ENCODE measurements around the gene DZANK1.
"Not testable (repeated sequence)": the region's sequence is repeated elsewhere in the genome, so short reads cannot be mapped to it uniquely, and the experiment has no call there.

The DZANK1 gene

DNA sequence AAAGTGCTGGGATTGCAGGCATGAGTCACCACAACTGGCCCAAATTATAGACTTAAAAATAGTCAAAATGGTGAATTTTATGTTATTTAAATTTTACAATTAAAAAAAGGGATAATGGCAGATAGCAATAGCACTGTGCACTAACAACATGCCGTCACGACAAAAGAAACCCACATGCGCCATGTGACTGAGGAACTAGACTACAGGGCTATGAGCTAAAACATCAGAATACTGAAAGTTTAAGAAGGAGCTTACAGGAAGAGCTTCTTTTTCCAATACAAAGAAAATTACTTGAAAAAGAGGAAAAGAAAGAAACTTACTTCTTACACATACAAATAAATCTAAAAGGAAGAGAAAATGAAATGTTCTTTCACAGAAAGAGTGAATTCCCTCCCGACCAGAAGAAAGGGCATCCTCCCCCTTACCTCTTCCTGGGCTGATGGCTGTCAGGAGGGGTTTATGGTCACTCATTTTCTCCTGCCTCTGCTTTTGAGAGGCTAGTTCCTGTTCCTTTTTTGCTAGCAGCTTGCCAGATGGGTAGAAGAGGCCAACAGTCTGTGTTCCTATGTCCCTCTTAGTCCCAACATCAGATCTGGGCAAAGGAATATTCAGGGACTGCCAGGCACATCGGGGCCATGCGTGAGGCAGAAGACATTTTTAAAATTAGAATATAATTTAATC lies 54.5 kb downstream of the DZANK1 start:
- Histone ChIP-seq H3K9ac (ENCODE audit: low read depth in 1 of 2, low read length in 2 of 2) (no peak overlapping the region), H3K27me3 (ENCODE audit: control insufficient read depth in 1 of 2, insufficient read depth in 2 of 2, low read length in 2 of 2) (no peaks in the 10 kb centered on the region), H3K9me3 (ENCODE audit: control insufficient read depth in 1 of 2, low read length in 2 of 2) (no peaks in the 10 kb centered on the region), H3K36me3 (ENCODE audit: control insufficient read depth in 1 of 2, insufficient read depth in 2 of 2, low read length in 2 of 2) (no peaks in the 10 kb centered on the region), H3K27ac (ENCODE audit: low read depth, low read length) (no peak overlapping the region), H3K4me3 (ENCODE audit: low read depth in 1 of 2, low read length in 2 of 2) (no peak overlapping the region), H3K4me1 (ENCODE audit: control insufficient read depth in 1 of 2, insufficient read depth in 2 of 2, low read length in 2 of 2) (no peaks in the 10 kb centered on the region)

DNA sequence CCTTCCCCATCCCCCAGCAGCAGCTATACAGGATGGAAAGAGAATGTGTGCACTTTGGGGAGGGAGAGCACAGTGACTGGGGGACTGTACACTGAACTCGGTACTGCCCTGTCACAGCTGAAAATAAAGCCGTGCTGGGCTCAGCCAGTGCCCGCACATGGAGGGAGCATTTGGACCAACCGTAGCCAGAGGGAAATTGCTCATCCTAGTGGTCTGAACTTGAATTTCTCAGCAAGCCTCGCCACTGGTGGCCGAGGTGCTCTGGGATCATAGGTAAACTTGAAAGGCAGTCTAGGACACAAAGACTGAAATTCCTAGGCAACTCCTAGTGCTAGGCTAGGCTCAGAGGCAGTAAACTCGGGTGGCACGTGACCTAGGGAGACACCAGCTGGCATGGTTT lies 61.0 kb downstream of the DZANK1 start:
- Histone ChIP-seq H3K4me1 (ENCODE audit: control insufficient read depth in 1 of 2, insufficient read depth in 2 of 2, low read length in 2 of 2) (no peaks in the 10 kb centered on the region), H3K9ac (ENCODE audit: low read depth in 1 of 2, low read length in 2 of 2) (no peak overlapping the region), H3K36me3 (ENCODE audit: control insufficient read depth in 1 of 2, insufficient read depth in 2 of 2, low read length in 2 of 2) (no peaks in the 10 kb centered on the region), H3K27me3 (ENCODE audit: control insufficient read depth in 1 of 2, insufficient read depth in 2 of 2, low read length in 2 of 2) (no peaks in the 10 kb centered on the region), H3K27ac (ENCODE audit: low read depth, low read length) (no peak overlapping the region), H3K9me3 (ENCODE audit: control insufficient read depth in 1 of 2, low read length in 2 of 2) (peaks cover 3 to 5% of the 10 kb centered on the region in 2 donors), H3K4me3 (ENCODE audit: low read depth in 1 of 2, low read length in 2 of 2) (no peak overlapping the region)

DNA sequence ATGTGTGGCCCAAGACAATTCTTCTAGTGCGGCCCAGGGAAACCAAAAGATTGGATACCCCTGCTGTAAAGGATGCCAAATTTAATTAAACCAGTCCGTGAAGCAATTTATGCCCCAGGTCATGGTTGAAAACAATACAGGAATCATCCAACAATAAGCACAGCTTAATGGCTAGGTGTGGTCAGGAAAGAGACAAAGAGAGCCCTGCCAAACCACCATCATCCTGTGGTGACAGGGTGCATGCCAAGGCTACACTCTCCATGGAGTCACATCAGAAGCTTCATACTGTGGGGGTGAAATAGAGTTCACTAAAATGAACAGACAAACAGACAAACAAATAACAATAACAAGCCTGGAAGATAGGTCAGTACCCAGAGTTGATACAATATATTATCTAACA lies 62.7 kb downstream of the DZANK1 start:
- H3K9me3 ChIP-seq (ENCODE audit: control insufficient read depth in 1 of 2, low read length in 2 of 2): peaks cover 3 to 5% of the 10 kb centered on the region in 2 donors
- H3K4me3 ChIP-seq (ENCODE audit: low read depth in 1 of 2, low read length in 2 of 2): no peak overlapping the region
- H3K36me3 ChIP-seq (ENCODE audit: control insufficient read depth in 1 of 2, insufficient read depth in 2 of 2, low read length in 2 of 2): no peaks in the 10 kb centered on the region
- H3K4me1 ChIP-seq (ENCODE audit: control insufficient read depth in 1 of 2, insufficient read depth in 2 of 2, low read length in 2 of 2): no peaks in the 10 kb centered on the region
- H3K9ac ChIP-seq (ENCODE audit: low read depth in 1 of 2, low read length in 2 of 2): no peak overlapping the region
- H3K27ac ChIP-seq (ENCODE audit: low read depth, low read length): no peak overlapping the region
- no peaks in the 10 kb centered on the region for H3K27me3 ChIP-seq (ENCODE audit: control insufficient read depth in 1 of 2, insufficient read depth in 2 of 2, low read length in 2 of 2)

DNA sequence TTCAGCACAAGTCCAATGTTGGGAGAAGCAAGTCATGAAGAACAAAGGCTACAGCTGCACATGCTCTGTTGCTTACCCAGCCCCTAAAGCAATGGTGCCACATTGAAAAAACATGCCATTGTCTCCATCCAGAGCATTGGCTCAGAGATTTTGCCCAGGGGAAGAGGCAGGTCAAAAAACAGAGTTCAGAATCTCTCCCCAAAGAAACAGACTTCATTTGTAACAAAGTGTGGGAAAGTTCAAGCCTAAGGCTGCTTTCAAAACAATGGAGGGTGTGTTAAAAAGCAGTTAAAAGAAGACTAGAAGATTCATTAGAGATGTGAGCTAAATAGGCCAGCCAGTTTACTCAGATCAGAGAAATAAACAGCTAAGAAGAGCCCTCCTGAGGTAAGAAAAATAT lies 63.6 kb downstream of the DZANK1 start:
- H3K9me3 ChIP-seq (ENCODE audit: control insufficient read depth in 1 of 2, low read length in 2 of 2): peaks cover 3 to 5% of the 10 kb centered on the region in 2 donors
- H3K27ac ChIP-seq (ENCODE audit: low read depth, low read length): no peak overlapping the region
- H3K36me3 ChIP-seq (ENCODE audit: control insufficient read depth in 1 of 2, insufficient read depth in 2 of 2, low read length in 2 of 2): no peaks in the 10 kb centered on the region
- H3K9ac ChIP-seq (ENCODE audit: low read depth in 1 of 2, low read length in 2 of 2): no peak overlapping the region
- H3K4me1 ChIP-seq (ENCODE audit: control insufficient read depth in 1 of 2, insufficient read depth in 2 of 2, low read length in 2 of 2): no peaks in the 10 kb centered on the region
- no peaks in the 10 kb centered on the region for H3K27me3 ChIP-seq (ENCODE audit: control insufficient read depth in 1 of 2, insufficient read depth in 2 of 2, low read length in 2 of 2)
- no peak overlapping the region for H3K4me3 ChIP-seq (ENCODE audit: low read depth in 1 of 2, low read length in 2 of 2)

- no peaks in the 10 kb centered on the region for H3K4me1 ChIP-seq (ENCODE audit: control insufficient read depth in 1 of 2, insufficient read depth in 2 of 2, low read length in 2 of 2)
- H3K4me3 ChIP-seq (ENCODE audit: low read depth in 1 of 2, low read length in 2 of 2): no peak overlapping the region
- no peaks in the 10 kb centered on the region for H3K27me3 ChIP-seq (ENCODE audit: control insufficient read depth in 1 of 2, insufficient read depth in 2 of 2, low read length in 2 of 2)
- H3K36me3 ChIP-seq (ENCODE audit: control insufficient read depth in 1 of 2, insufficient read depth in 2 of 2, low read length in 2 of 2): no peaks in the 10 kb centered on the region
- peaks cover 3 to 5% of the 10 kb centered on the region in 2 donors for H3K9me3 ChIP-seq (ENCODE audit: control insufficient read depth in 1 of 2, low read length in 2 of 2)
- H3K27ac ChIP-seq (ENCODE audit: low read depth, low read length): no peak overlapping the region
- H3K9ac ChIP-seq (ENCODE audit: low read depth in 1 of 2, low read length in 2 of 2): no peak overlapping the region
These were observed 65.5 kb downstream of the DZANK1 start for GRCh38 chr20:18401305-18401704.

- Histone ChIP-seq H3K36me3 (ENCODE audit: control insufficient read depth in 1 of 2, insufficient read depth in 2 of 2, low read length in 2 of 2) (no peaks in the 10 kb centered on the region), H3K27me3 (ENCODE audit: control insufficient read depth in 1 of 2, insufficient read depth in 2 of 2, low read length in 2 of 2) (no peaks in the 10 kb centered on the region), H3K4me1 (ENCODE audit: control insufficient read depth in 1 of 2, insufficient read depth in 2 of 2, low read length in 2 of 2) (no peaks in the 10 kb centered on the region), H3K27ac (ENCODE audit: low read depth, low read length) (no peak overlapping the region), H3K4me3 (ENCODE audit: low read depth in 1 of 2, low read length in 2 of 2) (no peak overlapping the region), H3K9ac (ENCODE audit: low read depth in 1 of 2, low read length in 2 of 2) (no peak overlapping the region), H3K9me3 (ENCODE audit: control insufficient read depth in 1 of 2, low read length in 2 of 2) (peaks cover 3 to 5% of the 10 kb centered on the region in 2 donors)
These were observed 66.4 kb downstream of the DZANK1 start for GRCh38 chr20:18400460-18400859.

GRCh38 chr20:18398713-18399112 lies 68.1 kb downstream of the DZANK1 start:
- not testable (repeated sequence) for H3K27ac ChIP-seq (ENCODE audit: low read depth, low read length); H3K9ac ChIP-seq (ENCODE audit: low read depth in 1 of 2, low read length in 2 of 2); H3K9me3 ChIP-seq (ENCODE audit: control insufficient read depth in 1 of 2, low read length in 2 of 2); H3K4me3 ChIP-seq (ENCODE audit: low read depth in 1 of 2, low read length in 2 of 2); H3K4me1 ChIP-seq (ENCODE audit: control insufficient read depth in 1 of 2, insufficient read depth in 2 of 2, low read length in 2 of 2); H3K27me3 ChIP-seq (ENCODE audit: control insufficient read depth in 1 of 2, insufficient read depth in 2 of 2, low read length in 2 of 2); H3K36me3 ChIP-seq (ENCODE audit: control insufficient read depth in 1 of 2, insufficient read depth in 2 of 2, low read length in 2 of 2)

DNA sequence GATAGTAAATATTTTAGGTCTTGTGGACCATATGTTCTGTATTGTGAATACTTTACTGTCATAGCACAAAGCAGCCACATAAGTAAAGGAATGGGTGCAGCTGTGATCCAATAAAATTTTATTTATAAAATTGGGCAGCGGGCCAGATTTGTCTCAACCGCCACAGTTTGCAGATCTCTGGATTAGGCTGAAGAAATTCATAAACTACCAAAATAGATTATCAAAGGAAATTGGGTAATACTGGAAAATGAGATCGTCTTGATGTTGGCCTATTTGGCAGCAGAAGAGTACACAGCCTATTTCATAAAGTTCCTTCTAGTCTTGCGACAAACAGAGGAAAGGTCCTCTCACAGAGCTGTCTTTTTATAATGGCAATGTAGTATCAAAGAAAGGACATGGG lies 69.8 kb downstream of the DZANK1 start:
- H3K27ac ChIP-seq (ENCODE audit: low read depth, low read length): no peak overlapping the region

DNA sequence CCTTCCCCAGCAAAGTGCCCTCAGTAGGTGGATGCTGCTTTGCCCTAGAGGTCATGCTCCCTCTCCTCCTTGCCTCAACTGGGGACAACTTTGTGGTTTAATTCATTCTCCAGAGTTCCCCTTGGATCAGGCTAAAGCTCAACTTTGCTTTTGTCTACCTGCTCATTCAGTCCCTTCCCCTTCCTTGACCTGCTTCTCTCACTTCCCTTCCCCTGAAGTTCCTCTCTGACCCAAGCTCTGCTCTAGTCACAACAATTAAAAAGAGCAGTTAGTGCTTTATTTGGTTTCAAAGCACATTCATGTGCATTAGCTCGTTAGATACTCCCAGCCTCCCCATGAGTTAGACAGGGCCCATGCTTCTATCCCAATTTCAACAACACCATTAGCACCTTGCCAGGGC lies 71.3 kb downstream of the DZANK1 start:
- Histone ChIP-seq H3K36me3 (ENCODE audit: control insufficient read depth in 1 of 2, insufficient read depth in 2 of 2, low read length in 2 of 2) (no peaks in the 10 kb centered on the region), H3K4me3 (ENCODE audit: low read depth in 1 of 2, low read length in 2 of 2) (no peak overlapping the region), H3K9me3 (ENCODE audit: control insufficient read depth in 1 of 2, low read length in 2 of 2) (no peaks in the 10 kb centered on the region), H3K9ac (ENCODE audit: low read depth in 1 of 2, low read length in 2 of 2) (no peak overlapping the region), H3K27me3 (ENCODE audit: control insufficient read depth in 1 of 2, insufficient read depth in 2 of 2, low read length in 2 of 2) (no peaks in the 10 kb centered on the region), H3K4me1 (ENCODE audit: control insufficient read depth in 1 of 2, insufficient read depth in 2 of 2, low read length in 2 of 2) (no peaks in the 10 kb centered on the region), H3K27ac (ENCODE audit: low read depth, low read length) (no peak overlapping the region)

More for the DNA sequence above, 69.8 kb downstream of the DZANK1 start:
- peaks cover 3 to 5% of the 10 kb centered on the region in 2 donors for H3K9me3 ChIP-seq (ENCODE audit: control insufficient read depth in 1 of 2, low read length in 2 of 2)
- no peak overlapping the region for H3K9ac ChIP-seq (ENCODE audit: low read depth in 1 of 2, low read length in 2 of 2)
- H3K4me3 ChIP-seq (ENCODE audit: low read depth in 1 of 2, low read length in 2 of 2): no peak overlapping the region
- no peaks in the 10 kb centered on the region for H3K27me3 ChIP-seq (ENCODE audit: control insufficient read depth in 1 of 2, insufficient read depth in 2 of 2, low read length in 2 of 2)
- no peaks in the 10 kb centered on the region for H3K4me1 ChIP-seq (ENCODE audit: control insufficient read depth in 1 of 2, insufficient read depth in 2 of 2, low read length in 2 of 2)
- H3K36me3 ChIP-seq (ENCODE audit: control insufficient read depth in 1 of 2, insufficient read depth in 2 of 2, low read length in 2 of 2): no peaks in the 10 kb centered on the region

DNA sequence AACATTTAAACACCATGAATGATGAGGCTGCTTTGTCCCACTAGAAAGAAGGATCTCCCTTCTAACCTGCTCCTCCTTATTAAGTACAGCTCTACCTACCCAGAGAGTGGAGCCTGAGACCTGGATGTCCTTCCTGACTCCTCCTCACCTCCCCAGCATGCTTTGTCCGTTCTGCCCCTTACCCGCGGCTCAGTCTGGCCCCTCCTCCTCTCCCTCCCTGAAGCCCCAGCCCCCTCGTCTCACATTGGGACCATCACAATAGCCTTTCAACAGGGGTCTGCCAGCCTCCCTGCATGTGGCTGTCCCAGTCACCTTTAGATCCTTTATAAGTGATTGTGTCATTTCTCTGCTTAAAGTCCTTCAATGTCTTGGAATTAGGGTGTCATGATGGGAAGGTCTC lies 72.5 kb downstream of the DZANK1 start:
- no peak overlapping the region for H3K27ac ChIP-seq (ENCODE audit: low read depth, low read length)
- no peak overlapping the region for H3K4me3 ChIP-seq (ENCODE audit: low read depth in 1 of 2, low read length in 2 of 2)
- no peaks in the 10 kb centered on the region for H3K9me3 ChIP-seq (ENCODE audit: control insufficient read depth in 1 of 2, low read length in 2 of 2)
- no peaks in the 10 kb centered on the region for H3K4me1 ChIP-seq (ENCODE audit: control insufficient read depth in 1 of 2, insufficient read depth in 2 of 2, low read length in 2 of 2)
- H3K9ac ChIP-seq (ENCODE audit: low read depth in 1 of 2, low read length in 2 of 2): no peak overlapping the region
- no peaks in the 10 kb centered on the region for H3K36me3 ChIP-seq (ENCODE audit: control insufficient read depth in 1 of 2, insufficient read depth in 2 of 2, low read length in 2 of 2)
- H3K27me3 ChIP-seq (ENCODE audit: control insufficient read depth in 1 of 2, insufficient read depth in 2 of 2, low read length in 2 of 2): no peaks in the 10 kb centered on the region

GRCh38 chr20:18391686-18392085 lies 75.1 kb downstream of the DZANK1 start:
- no peak overlapping the region for H3K27ac ChIP-seq (ENCODE audit: low read depth, low read length)
- H3K27me3 ChIP-seq (ENCODE audit: control insufficient read depth in 1 of 2, insufficient read depth in 2 of 2, low read length in 2 of 2): no peaks in the 10 kb centered on the region
- H3K9me3 ChIP-seq (ENCODE audit: control insufficient read depth in 1 of 2, low read length in 2 of 2): no peaks in the 10 kb centered on the region
- H3K4me3 ChIP-seq (ENCODE audit: low read depth in 1 of 2, low read length in 2 of 2): no peak overlapping the region
- H3K36me3 ChIP-seq (ENCODE audit: control insufficient read depth in 1 of 2, insufficient read depth in 2 of 2, low read length in 2 of 2): no peaks in the 10 kb centered on the region
- no peak overlapping the region for H3K9ac ChIP-seq (ENCODE audit: low read depth in 1 of 2, low read length in 2 of 2)
- H3K4me1 ChIP-seq (ENCODE audit: control insufficient read depth in 1 of 2, insufficient read depth in 2 of 2, low read length in 2 of 2): no peaks in the 10 kb centered on the region
